ENCODE data around the gene MRGPRG.

MRGPRG gene

GRCh38 chr11:3215346-3216026, 3.1 kb downstream of the MRGPRG start:
- in situ Hi-C loops (cut with MboI; ENCODE audit: low pct_unique_long_range_greater_than_20kb, low sequenced_read_pairs, unreplicated experiment), result no loop called here
- no peak for TF ChIP-seq CTCF (IDR thresholded peaks at IDR 0.05; ENCODE audit: extremely low read depth, insufficient read depth, missing control alignments)
- no peak for DNase-seq (ENCODE audit: low spot score)

- in situ Hi-C loops (cut with MboI; ENCODE audit: low pct_unique_long_range_greater_than_20kb, low sequenced_read_pairs, unreplicated experiment), result no loop called here
- no peak for DNase-seq (ENCODE audit: low spot score)
- no peak for TF ChIP-seq CTCF (IDR thresholded peaks at IDR 0.05; ENCODE audit: extremely low read depth, insufficient read depth, missing control alignments)
Measured at GRCh38 chr11:3214420-3214699, 4.3 kb downstream of the MRGPRG start.

DNA sequence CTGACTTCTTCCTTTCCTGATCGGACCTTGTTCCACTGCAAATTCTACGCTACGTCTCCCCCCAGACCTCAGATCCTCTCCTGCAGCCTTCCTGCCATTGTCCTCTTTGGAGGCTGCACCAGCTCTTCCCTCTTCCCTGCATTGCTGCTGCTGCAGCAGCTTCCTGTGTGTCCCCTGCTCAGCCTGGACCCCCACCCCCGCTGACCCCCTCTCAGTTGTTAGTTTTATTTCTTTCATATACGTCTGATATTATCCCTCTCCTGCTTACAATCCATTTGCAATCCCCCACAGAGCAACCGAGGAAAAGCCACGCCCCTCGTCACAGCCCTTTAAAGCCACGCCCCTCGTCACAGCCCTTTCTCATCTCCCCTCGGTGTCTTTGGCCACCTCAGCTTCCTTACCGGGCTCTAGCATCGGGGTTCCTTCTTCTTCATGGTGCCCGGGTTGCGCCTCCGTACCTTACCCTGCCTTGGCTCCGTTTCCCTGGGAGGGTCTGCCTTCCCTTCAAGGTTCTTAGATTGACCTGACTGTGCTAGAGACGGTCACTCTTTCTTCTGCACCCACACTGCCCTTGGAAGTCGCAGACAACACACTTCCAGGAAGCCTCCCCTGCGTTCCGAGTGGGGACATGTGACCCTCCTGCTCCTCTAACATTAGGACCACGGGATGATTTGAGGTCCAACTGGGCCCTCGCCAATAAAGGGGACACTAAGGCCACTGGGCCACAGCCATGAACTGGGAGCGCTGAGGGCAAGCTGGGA, 4.8 kb downstream of the MRGPRG start:
- DNase-seq (ENCODE audit: low spot score), result no peak
- in situ Hi-C loops (cut with MboI; ENCODE audit: low pct_unique_long_range_greater_than_20kb, low sequenced_read_pairs, unreplicated experiment), result no loop called here
- no peak for TF ChIP-seq CTCF (IDR thresholded peaks at IDR 0.05; ENCODE audit: extremely low read depth, insufficient read depth, missing control alignments)

DNA sequence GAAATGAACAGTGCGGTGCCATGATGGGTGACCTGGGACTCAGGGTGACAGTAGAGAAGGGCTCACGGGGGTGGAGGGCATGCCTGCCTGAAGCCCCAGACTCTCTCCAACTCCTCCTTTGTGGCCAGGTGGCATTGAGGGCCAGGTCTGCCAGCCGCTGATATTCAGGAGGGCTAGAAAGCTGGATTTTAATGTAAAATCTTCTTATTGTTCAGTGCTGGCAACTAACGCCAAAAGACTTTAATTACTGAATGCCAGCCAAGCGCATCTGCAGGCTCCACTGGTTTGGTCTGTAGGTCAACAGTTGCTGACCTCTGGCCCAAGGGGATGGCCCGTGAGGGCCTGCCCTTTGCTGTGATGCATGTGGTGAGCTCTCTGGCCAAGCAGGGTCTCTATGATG, 10.3 kb downstream of the MRGPRG start:
- TF ChIP-seq CTCF (IDR thresholded peaks at IDR 0.05; ENCODE audit: extremely low read depth, insufficient read depth, missing control alignments), result no peak
- DNase-seq (ENCODE audit: low spot score), result no peak
- in situ Hi-C loops (cut with MboI; ENCODE audit: low pct_unique_long_range_greater_than_20kb, low sequenced_read_pairs, unreplicated experiment), result no loop called here

DNA sequence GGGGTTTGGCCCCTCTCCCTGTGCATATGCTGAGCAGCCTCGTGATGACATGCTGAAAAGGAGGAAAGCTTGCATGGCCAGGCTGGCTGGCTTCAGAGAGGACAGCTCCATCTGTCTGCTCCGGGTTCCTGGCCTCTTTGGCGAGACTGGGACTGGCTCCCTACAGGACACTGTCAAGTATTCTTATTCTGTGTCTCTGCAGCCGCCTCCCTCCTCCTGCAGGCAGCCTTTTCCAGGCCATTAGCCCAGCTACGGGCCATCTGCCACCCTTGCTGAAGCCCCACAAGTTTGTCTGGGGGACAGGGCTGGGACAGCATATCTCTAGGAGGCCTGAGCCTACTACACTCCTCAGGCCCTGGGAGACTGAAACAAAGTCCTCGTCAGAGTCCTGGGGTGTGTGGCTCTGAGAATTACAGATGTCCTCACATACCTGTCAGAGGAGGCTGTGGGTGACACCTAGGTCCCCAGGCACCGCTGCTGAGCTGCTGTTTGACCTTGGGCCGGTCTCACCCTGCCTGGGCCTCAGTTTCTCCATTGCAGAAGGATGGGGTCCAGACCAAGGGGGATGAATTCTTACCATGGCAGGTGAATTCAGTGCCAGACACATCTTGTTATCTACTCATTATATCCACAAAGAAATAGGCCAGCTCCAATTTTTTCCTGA, 11.0 kb downstream of the MRGPRG start:
- DNase-seq (ENCODE audit: low spot score), result no peak
- TF ChIP-seq CTCF (IDR thresholded peaks at IDR 0.05; ENCODE audit: extremely low read depth, insufficient read depth, missing control alignments), result no peak
- in situ Hi-C loops (cut with MboI; ENCODE audit: low pct_unique_long_range_greater_than_20kb, low sequenced_read_pairs, unreplicated experiment), result no loop called here

- TF ChIP-seq CTCF (IDR thresholded peaks at IDR 0.05; ENCODE audit: extremely low read depth, insufficient read depth, missing control alignments), result no peak
- in situ Hi-C loops (cut with MboI; ENCODE audit: low pct_unique_long_range_greater_than_20kb, low sequenced_read_pairs, unreplicated experiment), result no loop called here
- DNase-seq (ENCODE audit: low spot score), result no peak
Measured at GRCh38 chr11:3206922-3207204, 11.8 kb downstream of the MRGPRG start.

Measured in GM13977 (cell line).